HG03280 (cell line): ENCODE measurements around the gene SUSD3.

Source experiments
- ATAC-seq: cut with Tn5 transposase; IDR thresholded peaks from one replicate; pipeline ENCODE4 v1.9.1; 2021; ENCODE audit warnings: mild to moderate bottlenecking, moderate library complexity; ENCODE audit not compliant: unreplicated experiment

SUSD3 gene

GRCh38 chr9:93121316-93122241 lies 63.1 kb downstream of the SUSD3 start:
- no peak for ATAC-seq

GRCh38 chr9:93122721-93123221 lies 64.3 kb downstream of the SUSD3 start:
- no peak for ATAC-seq

GRCh38 chr9:93123561-93124283 lies 65.2 kb downstream of the SUSD3 start:
- ATAC-seq, result no peak

- no peak for ATAC-seq
These were observed 66.3 kb downstream of the SUSD3 start for GRCh38 chr9:93124793-93125192.

- ATAC-seq, result no peak
These were observed 66.9 kb downstream of the SUSD3 start for GRCh38 chr9:93125331-93125894.

- no peak for ATAC-seq
These were observed 67.8 kb downstream of the SUSD3 start for GRCh38 chr9:93126151-93126781.

- ATAC-seq, result no peak
These were observed 68.4 kb downstream of the SUSD3 start for GRCh38 chr9:93126825-93127368.

- ATAC-seq, result no peak
These were observed 69.0 kb downstream of the SUSD3 start for GRCh38 chr9:93127395-93127911.

GRCh38 chr9:93128011-93128714 lies 69.7 kb downstream of the SUSD3 start:
- no peak for ATAC-seq

GRCh38 chr9:93128715-93129224 lies 70.3 kb downstream of the SUSD3 start:
- no peak for ATAC-seq

GRCh38 chr9:93129286-93129685 lies 70.8 kb downstream of the SUSD3 start:
- no peak for ATAC-seq

- no peak for ATAC-seq
These were observed 71.4 kb downstream of the SUSD3 start for GRCh38 chr9:93129691-93130500.

GRCh38 chr9:93130861-93131481 lies 72.5 kb downstream of the SUSD3 start:
- ATAC-seq, result no peak

GRCh38 chr9:93131599-93132286 lies 73.2 kb downstream of the SUSD3 start:
- no peak for ATAC-seq

GRCh38 chr9:93132287-93132927 lies 73.9 kb downstream of the SUSD3 start:
- ATAC-seq, result no peak

- ATAC-seq, result no peak
These were observed 74.6 kb downstream of the SUSD3 start for GRCh38 chr9:93132946-93133680.

GRCh38 chr9:93133681-93134014 lies 75.1 kb downstream of the SUSD3 start:
- peak; percentile 39 for ATAC-seq
